Esophagus muscularis mucosa (tissue), 4 donors: Measurements from ENCODE around the gene ARHGAP12. TPM values are rescaled to one million over a fixed set of nuclear protein-coding genes. Genes with fewer than 3 reads are reported as not detected.

Source experiments
- DNase-seq: peaks from one replicate; pipeline ENCODE4 v3.0.0-alpha.2; 2017; ENCODE audit errors: extremely low spot score
- H3K27ac ChIP-seq, 4 donors: fragments of 200-600 bp; sonication (generic); replicated peaks in 1 of 4; 1 replicate in 3 of 4; 2 replicates in 1 of 4; pipeline ENCODE4 v1.5.1; 2016 to 2019; ENCODE audit warnings: mild to moderate bottlenecking in 1 of 4
- H3K27me3 ChIP-seq, 4 donors: fragments of 200-600 bp; sonication (generic); one replicate each; pipeline versions ENCODE4 v1.5.1 to v1.6.0; 2016 to 2019
- H3K36me3 ChIP-seq, 4 donors: fragments of 200-600 bp; sonication (generic); one replicate each; pipeline ENCODE4 v1.5.1; 2016 to 2019
- H3K4me1 ChIP-seq, 4 donors: fragments of 200-600 bp; sonication (generic); one replicate each; pipeline ENCODE4 v1.5.1; 2016 to 2019
- H3K4me3 ChIP-seq, 4 donors: fragments of 200-600 bp; sonication (generic); 1 replicate in 2 of 4; 2 replicates in 2 of 4; pipeline ENCODE4 v1.5.1; 2016 to 2019; ENCODE audit warnings: mild to moderate bottlenecking in 4 of 4, moderate library complexity in 1 of 4
- H3K9me3 ChIP-seq, 4 donors: fragments of 200-600 bp; sonication (generic); 1 replicate in 3 of 4; 2 replicates in 1 of 4; pipeline ENCODE4 v1.5.1; 2016 to 2019
- CTCF ChIP-seq, 3 experiments: fragments of 200-600 bp in 2 of 3; fragments of 450-650 bp in 1 of 3; sonication (generic) in 2 of 3; IDR thresholded peaks; one replicate each; pipeline ENCODE4 v1.5.1; 2017 to 2019; ENCODE audit warnings: antibody characterized with exemption in 3 of 3, mild to moderate bottlenecking in 2 of 3, moderate library complexity in 1 of 3
- EP300 ChIP-seq: sonication (generic); formaldehyde crosslinking; IDR thresholded peaks from one replicate; pipeline ENCODE4 v1.6.1; 2017; ENCODE audit warnings: antibody characterized with exemption
- POLR2A ChIP-seq: fragments of 450-650 bp; IDR thresholded peaks from one replicate; pipeline ENCODE4 v1.6.1; 2017; ENCODE audit warnings: antibody characterized with exemption, moderate library complexity, mild to moderate bottlenecking, low read depth
- POLR2AphosphoS5 ChIP-seq, 2 donors: sonication (generic); formaldehyde crosslinking; IDR thresholded peaks; one replicate each; pipeline ENCODE4 v1.6.1; 2017; ENCODE audit warnings: antibody characterized with exemption in 2 of 2
- WGBS: methylation state at CpG from one replicate; pipeline ENCODE4 v1.1.5; 2018; 5-methylcytosine and 5-hydroxymethylcytosine counted together
- intact Hi-C: fragments of 100-400 bp; cut with DNase I; formaldehyde crosslinking; loops from one replicate; pipeline ENCODE4 v1.15.1; 2023
- total RNA-seq, 4 donors: library from RNA; depleted of rRNA; stranded (reverse); fragments of >200 nt; gene quantifications; one replicate each; pipeline versions ENCODE4 v1.1.0 to v1.2.1, GENCODE V29; 2016

The ARHGAP12 gene
- total RNA-seq, 4 donors from 2014 or later: 25.6 to 48.2 (median 35.8) TPM

GRCh38 chr10:31954410-31955191 is 26.0 kb upstream of the ARHGAP12 start:
- Histone ChIP-seq H3K4me1 (no peaks in the 10 kb centered on the region), H3K36me3 (no peaks in the 10 kb centered on the region), H3K4me3 (no peak overlapping the region), H3K27me3 (no peaks in the 10 kb centered on the region), H3K9me3 (peaks cover 0 to 5% (median 0%) of the 10 kb centered on the region in 4 donors), H3K27ac (no peak overlapping the region)
- intact Hi-C loops: no loop called here
- 100% methylated on average over 2 of the region's 2 CpGs for WGBS
- TF ChIP-seq POLR2A: no peak
- no peak for TF ChIP-seq POLR2AphosphoS5 (IDR thresholded peaks at IDR 0.05)
- TF ChIP-seq EP300: no peak
- TF ChIP-seq CTCF (IDR thresholded peaks at IDR 0.05): no peak
- DNase-seq: no peak

- intact Hi-C loops: no loop called here
- 90% methylated on average over 2 of the region's 2 CpGs for WGBS
- Histone ChIP-seq H3K4me1 (peaks cover 0 to 1% (median 0%) of the 10 kb centered on the region in 4 donors), H3K27ac (no peak overlapping the region), H3K4me3 (no peak overlapping the region), H3K9me3 (peaks cover 0 to 5% (median 0%) of the 10 kb centered on the region in 4 donors), H3K36me3 (no peaks in the 10 kb centered on the region), H3K27me3 (no peaks in the 10 kb centered on the region)
- no peak for DNase-seq
- TF ChIP-seq CTCF (IDR thresholded peaks at IDR 0.05): no peak
- TF ChIP-seq POLR2A: no peak
- TF ChIP-seq EP300: no peak
- no peak for TF ChIP-seq POLR2AphosphoS5 (IDR thresholded peaks at IDR 0.05)
Observed at GRCh38 chr10:31953480-31953879, 24.8 kb upstream of the ARHGAP12 start.

GRCh38 chr10:31953080-31953479 is 24.4 kb upstream of the ARHGAP12 start:
- Histone ChIP-seq H3K27ac (no peak overlapping the region), H3K9me3 (peaks cover 0 to 5% (median 0%) of the 10 kb centered on the region in 4 donors), H3K4me1 (peaks cover 0 to 5% (median 3%) of the 10 kb centered on the region in 4 donors), H3K4me3 (no peak overlapping the region), H3K27me3 (no peaks in the 10 kb centered on the region), H3K36me3 (no peaks in the 10 kb centered on the region)
- DNase-seq: no peak
- intact Hi-C loops: no loop called here
- TF ChIP-seq POLR2A (no peak), EP300 (no peak), CTCF (IDR thresholded peaks at IDR 0.05) (no peak), POLR2AphosphoS5 (IDR thresholded peaks at IDR 0.05) (no peak)

- peaks cover 4 to 14% (median 13%) of the 10 kb centered on the region in 4 donors for H3K4me1 ChIP-seq
- no peak for DNase-seq
- TF ChIP-seq POLR2A (no peak), CTCF (IDR thresholded peaks at IDR 0.05) (no peak), EP300 (no peak), POLR2AphosphoS5 (IDR thresholded peaks at IDR 0.05) (no peak)
- no peak overlapping the region for H3K4me3 ChIP-seq
- peaks cover 0 to 5% (median 0%) of the 10 kb centered on the region in 4 donors for H3K9me3 ChIP-seq
- intact Hi-C loops: no loop called here
- WGBS: 42% methylated on average over 2 of the region's 2 CpGs
- no peak overlapping the region for H3K27ac ChIP-seq
- H3K36me3 ChIP-seq: no peaks in the 10 kb centered on the region
- no peaks in the 10 kb centered on the region for H3K27me3 ChIP-seq
Observed at GRCh38 chr10:31952066-31952465, 23.4 kb upstream of the ARHGAP12 start.
